ENCODE results near the gene CCDC86.

DNA sequence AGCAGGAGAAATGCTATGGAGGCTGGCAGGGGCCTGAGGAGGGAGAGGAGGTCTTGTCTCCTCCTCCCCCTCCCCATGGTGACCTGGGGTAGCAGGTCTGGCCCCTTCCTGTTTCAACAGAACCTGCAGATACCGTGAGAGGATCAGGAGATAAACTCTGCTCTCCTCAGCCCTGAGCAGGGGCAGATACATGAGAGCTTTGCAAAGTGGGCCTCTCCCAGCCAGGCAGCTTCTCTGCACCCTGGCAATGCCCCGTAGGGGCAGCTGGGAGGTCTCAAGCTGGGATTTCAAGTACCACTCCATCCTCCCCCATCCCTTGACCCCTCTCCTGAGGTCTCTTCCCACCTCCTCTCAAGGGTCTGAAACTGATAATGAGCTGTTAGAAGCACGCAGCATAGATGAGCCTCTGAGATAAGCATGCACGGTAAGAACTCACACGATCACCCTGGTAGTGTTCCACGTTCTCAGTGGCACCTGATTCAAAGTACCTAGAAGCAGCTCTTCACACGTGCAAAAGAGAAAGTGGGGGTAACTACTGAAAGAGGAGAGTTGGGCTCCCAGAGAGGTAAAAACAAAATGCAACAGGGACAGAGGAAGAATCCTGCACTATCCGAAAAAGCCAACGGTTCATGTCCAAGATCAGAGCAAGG lies 4.9 kb upstream of the CCDC86 start:
- TF ChIP-seq, protein P1, sequence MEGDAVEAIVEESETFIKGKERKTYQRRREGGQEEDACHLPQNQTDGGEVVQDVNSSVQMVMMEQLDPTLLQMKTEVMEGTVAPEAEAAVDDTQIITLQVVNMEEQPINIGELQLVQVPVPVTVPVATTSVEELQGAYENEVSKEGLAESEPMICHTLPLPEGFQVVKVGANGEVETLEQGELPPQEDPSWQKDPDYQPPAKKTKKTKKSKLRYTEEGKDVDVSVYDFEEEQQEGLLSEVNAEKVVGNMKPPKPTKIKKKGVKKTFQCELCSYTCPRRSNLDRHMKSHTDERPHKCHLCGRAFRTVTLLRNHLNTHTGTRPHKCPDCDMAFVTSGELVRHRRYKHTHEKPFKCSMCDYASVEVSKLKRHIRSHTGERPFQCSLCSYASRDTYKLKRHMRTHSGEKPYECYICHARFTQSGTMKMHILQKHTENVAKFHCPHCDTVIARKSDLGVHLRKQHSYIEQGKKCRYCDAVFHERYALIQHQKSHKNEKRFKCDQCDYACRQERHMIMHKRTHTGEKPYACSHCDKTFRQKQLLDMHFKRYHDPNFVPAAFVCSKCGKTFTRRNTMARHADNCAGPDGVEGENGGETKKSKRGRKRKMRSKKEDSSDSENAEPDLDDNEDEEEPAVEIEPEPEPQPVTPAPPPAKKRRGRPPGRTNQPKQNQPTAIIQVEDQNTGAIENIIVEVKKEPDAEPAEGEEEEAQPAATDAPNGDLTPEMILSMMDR (IDR thresholded peaks at IDR 0.05) = no peak
- no peak for TF ChIP-seq POLR2A (IDR thresholded peaks at IDR 0.05)
